GM18517 (cell line): ENCODE results near the gene UFD1.

Experiments used
- ATAC-seq: cut with Tn5 transposase; IDR thresholded peaks from one replicate; pipeline ENCODE4 v1.9.1; 2021; ENCODE audit warnings: mild to moderate bottlenecking, moderate library complexity; ENCODE audit not compliant: unreplicated experiment

The UFD1 gene

GRCh38 chr22:19431649-19432132 is 47.3 kb downstream of the UFD1 start, which contains the start of gene HIRA:
TSS of gene HIRA (minus strand) at chr22:19431733. CDS start at chr22:19431476, 257 bp downstream.
- peak; percentile 48 for ATAC-seq

- no peak for ATAC-seq
Observed at GRCh38 chr22:19430890-19431541, 48.0 kb downstream of the UFD1 start.

- no peak for ATAC-seq
Observed at GRCh38 chr22:19429950-19430889, 48.8 kb downstream of the UFD1 start.

- no peak for ATAC-seq
Observed at GRCh38 chr22:19424186-19424500, 54.9 kb downstream of the UFD1 start.

GRCh38 chr22:19422440-19423301 is 56.3 kb downstream of the UFD1 start:
- ATAC-seq: no peak

- ATAC-seq: no peak
Observed at GRCh38 chr22:19420321-19420720, 58.7 kb downstream of the UFD1 start.

GRCh38 chr22:19419464-19420178 is 59.4 kb downstream of the UFD1 start:
- peak; percentile 59 for ATAC-seq

GRCh38 chr22:19419086-19419463 is 59.9 kb downstream of the UFD1 start:
- ATAC-seq: no peak

- ATAC-seq: no peak
Observed at GRCh38 chr22:19412923-19413322, 66.1 kb downstream of the UFD1 start.

GRCh38 chr22:19412478-19412877 is 66.5 kb downstream of the UFD1 start:
- no peak for ATAC-seq

- ATAC-seq: no peak
Observed at GRCh38 chr22:19411690-19412045, 67.3 kb downstream of the UFD1 start.

GRCh38 chr22:19410941-19411689 is 67.9 kb downstream of the UFD1 start:
- ATAC-seq: no peak

GRCh38 chr22:19407649-19408606 is 71.1 kb downstream of the UFD1 start:
- no peak for ATAC-seq

- ATAC-seq: no peak
Observed at GRCh38 chr22:19406846-19407245, 72.1 kb downstream of the UFD1 start.

GRCh38 chr22:19406281-19406811 is 72.6 kb downstream of the UFD1 start:
- ATAC-seq: no peak

- ATAC-seq: no peak
Observed at GRCh38 chr22:19405652-19406051, 73.3 kb downstream of the UFD1 start.

GRCh38 chr22:19405133-19405532 is 73.9 kb downstream of the UFD1 start:
- no peak for ATAC-seq

- ATAC-seq: no peak
Observed at GRCh38 chr22:19404676-19405075, 74.3 kb downstream of the UFD1 start.
